Activated CD4-positive, alpha-beta T cell treated with anti-CD3 and anti-CD28 coated beads for 4 hours (primary cell): ENCODE measurements around the gene KLHL22.
"Not testable (repeated sequence)": the region's sequence is repeated elsewhere in the genome, so short reads cannot be mapped to it uniquely, and the experiment has no call there.

Experiments
- DNase-seq, 2 donors: peaks; one replicate each; pipeline ENCODE4 v3.0.0-alpha.2; 2020

Gene KLHL22

GRCh38 chr22:20396639-20397038 lies 99.0 kb downstream of the KLHL22 start:
- no peak for DNase-seq

GRCh38 chr22:20395907-20396287 lies 99.7 kb downstream of the KLHL22 start:
- no peak for DNase-seq

DNA sequence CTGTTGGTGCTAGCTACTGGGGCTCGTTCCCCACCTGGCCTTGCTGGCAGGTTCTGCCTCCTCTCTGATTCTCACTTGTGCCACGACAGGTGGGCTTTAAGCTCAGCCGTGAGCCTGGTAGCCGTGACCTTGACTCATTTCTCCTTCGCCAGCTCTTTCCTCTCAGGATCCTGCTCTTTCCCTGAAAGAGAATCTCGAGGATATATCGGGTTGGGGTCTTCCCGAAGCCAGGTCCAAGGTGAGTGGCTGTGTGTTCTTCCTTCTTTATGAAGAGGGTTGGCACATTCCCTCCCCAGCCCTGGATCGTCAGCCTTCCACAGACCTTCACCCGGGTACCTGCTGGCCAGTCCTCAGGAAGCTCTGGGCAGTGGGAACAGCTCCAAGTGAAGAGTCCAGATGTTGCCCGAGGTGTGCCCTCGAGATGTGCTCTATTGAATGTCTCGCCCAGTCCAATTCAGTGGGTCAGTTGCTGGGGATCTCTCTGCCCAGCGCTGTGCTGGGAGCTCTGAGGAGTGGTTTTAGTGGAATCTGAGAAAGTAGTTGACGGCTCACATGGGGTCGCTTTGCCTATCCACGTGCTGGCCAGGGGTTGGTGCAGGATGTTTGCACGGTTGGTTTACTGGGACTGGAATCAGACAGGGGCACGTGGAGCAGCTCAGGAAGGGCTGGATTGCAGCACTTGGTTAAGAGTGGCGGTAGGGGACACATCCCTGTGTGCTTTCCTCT lies 100.3 kb downstream of the KLHL22 start:
- no peak for DNase-seq

GRCh38 chr22:20393705-20394476 lies 101.7 kb downstream of the KLHL22 start, which contains the start of gene ZNF74:
Gene ZNF74 (plus strand): TSS chr22:20394151. CDS start chr22:20394629, 478 bp downstream.
- peak; percentile 76 to 80 for DNase-seq

DNA sequence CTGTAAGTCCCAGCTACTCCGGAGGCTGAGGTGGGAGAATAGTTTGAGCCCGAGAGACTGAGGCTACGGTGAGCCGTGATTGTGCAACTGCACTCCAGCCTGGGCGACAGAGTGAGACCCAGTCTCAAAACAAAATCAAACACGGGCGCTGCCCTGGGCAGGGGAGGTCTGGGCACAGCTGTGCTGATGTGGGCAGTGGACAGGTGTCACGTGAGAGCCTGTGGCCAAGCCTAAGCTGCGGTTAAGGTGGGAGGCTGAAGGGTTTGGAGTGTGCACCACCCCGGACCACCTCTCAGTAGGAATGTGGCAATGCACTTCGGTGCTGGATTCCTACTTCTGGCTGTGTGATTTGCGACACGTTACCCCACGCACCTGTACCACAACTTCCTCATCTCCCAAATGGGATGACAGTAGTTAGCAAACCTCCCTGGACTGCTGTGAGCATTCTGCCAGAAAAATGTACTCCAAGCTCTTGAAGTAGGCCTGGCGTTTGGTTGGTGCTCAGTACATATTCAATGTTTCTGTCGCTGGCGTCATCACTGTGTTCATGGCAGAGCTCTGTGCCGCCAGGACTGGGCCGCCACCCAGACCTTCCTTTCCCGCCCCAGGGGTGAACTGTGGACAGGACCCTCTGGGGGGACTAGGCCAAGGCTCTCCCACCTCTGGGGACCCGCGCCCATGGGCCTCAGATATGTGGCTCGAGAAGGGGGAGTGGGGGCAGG lies 102.5 kb downstream of the KLHL22 start:
- no peak for DNase-seq

GRCh38 chr22:20392365-20392881 lies 103.2 kb downstream of the KLHL22 start:
- not testable (repeated sequence) for DNase-seq
